Memory B cell (primary cell): ENCODE results near the gene NUP205.

ENCODE experiments used
- ATAC-seq: fragments of 150-1000 bp; cut with Tn5 transposase; 2 replicates; pipeline ENCODE4 v1.10.0; 2021; ENCODE audit warnings: low read depth, mild to moderate bottlenecking, moderate library complexity
- DNase-seq, 2 donors: peaks; one replicate each; pipeline ENCODE4 v3.0.0; 2022; ENCODE audit warnings: low spot score in 2 of 2
- H3K27ac Mint-ChIP-seq: one replicate; pipeline ENCODE4 v1.8.0; 2022; ENCODE audit warnings: mild to moderate bottlenecking, moderate library complexity, mixed read lengths
- H3K27me3 Mint-ChIP-seq: one replicate; pipeline ENCODE4 v1.8.0; 2022; ENCODE audit warnings: mixed read lengths
- H3K36me3 Mint-ChIP-seq: one replicate; pipeline ENCODE4 v1.8.0; 2022; ENCODE audit warnings: mild to moderate bottlenecking, mixed read lengths
- H3K4me1 Mint-ChIP-seq: one replicate; pipeline ENCODE4 v1.8.0; 2022; ENCODE audit warnings: mixed read lengths
- H3K4me3 Mint-ChIP-seq: one replicate; pipeline ENCODE4 v1.8.0; 2022; ENCODE audit warnings: mild to moderate bottlenecking, moderate library complexity, mixed read lengths
- H3K9me3 Mint-ChIP-seq: one replicate; pipeline ENCODE4 v1.8.0; 2022; ENCODE audit warnings: mixed read lengths

The NUP205 gene

GRCh38 chr7:135557455-135558336, at the start of gene NUP205:
Gene NUP205 (plus strand): TSS chr7:135557917. CDS start chr7:135557945, 28 bp downstream.
- no peaks in the 10 kb centered on the region for H3K9me3 Mint-ChIP-seq
- H3K27me3 Mint-ChIP-seq, result no peaks in the 10 kb centered on the region
- H3K4me3 Mint-ChIP-seq, result no peak within 1 kb of the TSS
- H3K36me3 Mint-ChIP-seq, result peaks cover 3% of the 10 kb centered on the region
- peaks cover 12% of the 10 kb centered on the region for H3K4me1 Mint-ChIP-seq
- no peak within 1 kb of the TSS for H3K27ac Mint-ChIP-seq
- DNase-seq (peak; percentile 90 to 92), ATAC-seq (peak; percentile 83)

- H3K4me1 Mint-ChIP-seq, result peaks cover 4% of the 10 kb centered on the region
- H3K9me3 Mint-ChIP-seq, result no peaks in the 10 kb centered on the region
- H3K4me3 Mint-ChIP-seq, result no peak overlapping the region
- H3K36me3 Mint-ChIP-seq, result no peaks in the 10 kb centered on the region
- H3K27ac Mint-ChIP-seq, result no peak overlapping the region
- no peaks in the 10 kb centered on the region for H3K27me3 Mint-ChIP-seq
- peak; percentile 9 to 16 for DNase-seq
- ATAC-seq, result no peak
These were observed 48.7 kb upstream of the NUP205 start for GRCh38 chr7:135508883-135509588.

- no peak overlapping the region for H3K4me3 Mint-ChIP-seq
These were observed 48.2 kb upstream of the NUP205 start for GRCh38 chr7:135509589-135509838.

GRCh38 chr7:135509839-135510591, 47.7 kb upstream of the NUP205 start, which contains the start of gene CNOT4:
Gene CNOT4 (minus strand): TSS chr7:135510102. CDS start chr7:135438331, 71,771 bp downstream.
- Mint-ChIP-seq H3K27me3 (no peaks in the 10 kb centered on the region), H3K36me3 (no peaks in the 10 kb centered on the region), H3K4me3 (no peak within 1 kb of the TSS), H3K4me1 (peaks cover 3% of the 10 kb centered on the region), H3K9me3 (no peaks in the 10 kb centered on the region), H3K27ac (no peak within 1 kb of the TSS)
- ATAC-seq (peak; percentile 92), DNase-seq (peak; percentile 77 to 91)

More at GRCh38 chr7:135509589-135509838, 48.2 kb upstream of the NUP205 start:
- peaks cover 3% of the 10 kb centered on the region for H3K4me1 Mint-ChIP-seq
- H3K9me3 Mint-ChIP-seq, result no peaks in the 10 kb centered on the region
- H3K27ac Mint-ChIP-seq, result no peak overlapping the region
- H3K27me3 Mint-ChIP-seq, result no peaks in the 10 kb centered on the region
- DNase-seq (no peak), ATAC-seq (no peak)
- H3K36me3 Mint-ChIP-seq, result no peaks in the 10 kb centered on the region

- no peak for DNase-seq
- ATAC-seq, result no peak
- Mint-ChIP-seq H3K36me3 (no peaks in the 10 kb centered on the region), H3K27me3 (no peaks in the 10 kb centered on the region), H3K9me3 (no peaks in the 10 kb centered on the region), H3K4me3 (no peak overlapping the region), H3K4me1 (peaks cover 3% of the 10 kb centered on the region), H3K27ac (no peak overlapping the region)
These were observed 47.0 kb upstream of the NUP205 start for GRCh38 chr7:135510592-135511183.

GRCh38 chr7:135512135-135512887, 45.4 kb upstream of the NUP205 start:
- peaks cover 1% of the 10 kb centered on the region for H3K27me3 Mint-ChIP-seq
- H3K4me1 Mint-ChIP-seq, result peaks cover 3% of the 10 kb centered on the region
- DNase-seq (peak in 1 of 2 donors; percentile 62), ATAC-seq (peak; percentile 20)
- no peaks in the 10 kb centered on the region for H3K9me3 Mint-ChIP-seq
- H3K27ac Mint-ChIP-seq, result no peak overlapping the region
- H3K4me3 Mint-ChIP-seq, result no peak overlapping the region
- no peaks in the 10 kb centered on the region for H3K36me3 Mint-ChIP-seq

- no peaks in the 10 kb centered on the region for H3K4me1 Mint-ChIP-seq
- no peak for DNase-seq
- no peak for ATAC-seq
- peaks cover 1% of the 10 kb centered on the region for H3K27me3 Mint-ChIP-seq
- no peaks in the 10 kb centered on the region for H3K9me3 Mint-ChIP-seq
- H3K4me3 Mint-ChIP-seq, result no peak overlapping the region
- H3K36me3 Mint-ChIP-seq, result no peaks in the 10 kb centered on the region
- H3K27ac Mint-ChIP-seq, result no peak overlapping the region
These were observed 42.9 kb upstream of the NUP205 start for GRCh38 chr7:135514856-135515255.

GRCh38 chr7:135517060-135517459, 40.7 kb upstream of the NUP205 start:
- Mint-ChIP-seq H3K27me3 (peaks cover 1% of the 10 kb centered on the region), H3K27ac (no peak overlapping the region), H3K4me1 (no peaks in the 10 kb centered on the region), H3K4me3 (no peak overlapping the region), H3K9me3 (no peaks in the 10 kb centered on the region), H3K36me3 (no peaks in the 10 kb centered on the region)
- DNase-seq (no peak), ATAC-seq (no peak)

GRCh38 chr7:135518748-135519147, 39.0 kb upstream of the NUP205 start:
- Mint-ChIP-seq H3K4me1 (no peaks in the 10 kb centered on the region), H3K4me3 (no peak overlapping the region), H3K27ac (no peak overlapping the region), H3K9me3 (peaks cover 4% of the 10 kb centered on the region), H3K27me3 (peaks cover 1% of the 10 kb centered on the region), H3K36me3 (peaks cover under 1% of the 10 kb centered on the region)
- DNase-seq (no peak), ATAC-seq (no peak)

GRCh38 chr7:135519233-135519688, 38.5 kb upstream of the NUP205 start:
- no peak for DNase-seq
- H3K4me3 Mint-ChIP-seq, result no peak overlapping the region

GRCh38 chr7:135519871-135520270, 37.8 kb upstream of the NUP205 start:
- Mint-ChIP-seq H3K9me3 (peaks cover 5% of the 10 kb centered on the region), H3K4me1 (no peaks in the 10 kb centered on the region), H3K27me3 (peaks cover 1% of the 10 kb centered on the region), H3K27ac (no peak overlapping the region), H3K36me3 (peaks cover 1% of the 10 kb centered on the region), H3K4me3 (no peak overlapping the region)
- no peak for ATAC-seq
- no peak for DNase-seq

More at GRCh38 chr7:135519233-135519688, 38.5 kb upstream of the NUP205 start:
- ATAC-seq, result no peak
- Mint-ChIP-seq H3K27me3 (peaks cover 1% of the 10 kb centered on the region), H3K9me3 (peaks cover 5% of the 10 kb centered on the region), H3K36me3 (peaks cover 1% of the 10 kb centered on the region), H3K27ac (no peak overlapping the region), H3K4me1 (no peaks in the 10 kb centered on the region)

GRCh38 chr7:135522509-135522908, 35.2 kb upstream of the NUP205 start:
- Mint-ChIP-seq H3K4me1 (no peaks in the 10 kb centered on the region), H3K36me3 (peaks cover 1% of the 10 kb centered on the region), H3K9me3 (peaks cover 5% of the 10 kb centered on the region), H3K4me3 (no peak overlapping the region), H3K27me3 (no peaks in the 10 kb centered on the region), H3K27ac (no peak overlapping the region)
- DNase-seq, result no peak
- ATAC-seq, result no peak

GRCh38 chr7:135523146-135523545, 34.6 kb upstream of the NUP205 start:
- peaks cover 1% of the 10 kb centered on the region for H3K36me3 Mint-ChIP-seq
- no peaks in the 10 kb centered on the region for H3K4me1 Mint-ChIP-seq
- no peak overlapping the region for H3K27ac Mint-ChIP-seq
- DNase-seq, result no peak
- no peaks in the 10 kb centered on the region for H3K27me3 Mint-ChIP-seq
- H3K9me3 Mint-ChIP-seq, result peaks cover 5% of the 10 kb centered on the region
- no peak for ATAC-seq
- no peak overlapping the region for H3K4me3 Mint-ChIP-seq
